Left lobe of liver (tissue), 2 donors: Measurements from ENCODE around the gene TGFB2. TPM values are rescaled to one million over a fixed set of nuclear protein-coding genes. Genes with fewer than 3 reads are reported as not detected.

Source experiments
- ATAC-seq: fragments of 200-7000 bp; cut with Tn5 transposase; one replicate; pipeline ENCODE4 v1.9.1; 2020; ENCODE audit warnings: mild to moderate bottlenecking, moderate library complexity
- DNase-seq: peaks from one replicate; pipeline ENCODE4 v3.0.0-alpha.2; 2020; ENCODE audit warnings: low spot score
- total RNA-seq: library from RNA; stranded (reverse); gene quantifications from one replicate; pipeline ENCODE4 v1.2.1, GENCODE V29; 2021
- donor health status: DM: no; HTN: no; CAD: no; lungs with moderate emphysema.
- donor health status: DM: no; HTN: yes; CAD: no.

Gene TGFB2
- total RNA-seq, 1 donor from 2014 or later = 0.20 TPM

DNA sequence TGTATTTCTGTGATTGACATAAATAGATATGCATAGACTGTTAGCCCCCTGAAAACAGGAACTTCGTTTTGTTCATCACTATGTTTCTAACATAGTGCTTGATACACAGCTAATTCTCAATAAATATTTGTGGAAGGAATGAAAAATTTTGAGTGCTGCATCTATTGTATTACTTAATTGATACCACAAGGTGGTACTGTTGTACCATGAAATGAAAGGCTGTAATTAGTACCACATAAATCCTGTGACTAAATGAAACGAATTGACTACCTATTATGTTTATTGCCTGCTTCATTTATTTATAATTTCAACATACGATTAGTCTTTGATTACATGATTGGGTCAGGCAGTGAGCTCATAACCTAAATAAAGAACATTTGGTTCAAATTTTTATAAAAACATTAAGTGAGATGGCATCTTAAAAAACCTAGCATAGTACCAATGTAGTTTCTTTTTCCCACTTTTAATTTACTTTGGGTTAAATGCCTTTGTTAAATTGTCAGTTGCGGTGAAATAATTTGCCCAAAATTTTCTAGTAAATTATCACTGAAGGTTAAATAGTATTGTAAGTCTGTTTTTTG is 15.0 kb upstream of the TGFB2 start:
- DNase-seq (no peak), ATAC-seq (peak; percentile 80)

DNA sequence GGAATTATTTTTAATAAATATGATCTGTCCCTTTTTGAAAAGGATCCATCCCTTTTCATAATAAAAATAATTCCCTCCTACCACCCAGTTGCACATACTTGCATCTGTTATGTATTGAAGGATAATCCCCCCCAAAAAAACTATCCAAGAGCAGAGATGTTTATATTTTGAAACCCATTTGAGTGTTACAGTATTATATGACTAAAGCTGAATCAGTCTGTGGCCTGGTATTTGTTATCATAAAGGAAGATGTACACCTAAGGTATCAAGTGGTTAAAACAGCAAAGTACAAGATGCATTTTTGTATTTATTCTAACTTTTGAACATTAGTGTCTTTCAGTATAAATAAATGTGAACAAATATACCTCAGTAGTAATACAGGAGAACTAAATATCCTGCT is 12.7 kb upstream of the TGFB2 start:
- no peak for ATAC-seq
- no peak for DNase-seq

DNA sequence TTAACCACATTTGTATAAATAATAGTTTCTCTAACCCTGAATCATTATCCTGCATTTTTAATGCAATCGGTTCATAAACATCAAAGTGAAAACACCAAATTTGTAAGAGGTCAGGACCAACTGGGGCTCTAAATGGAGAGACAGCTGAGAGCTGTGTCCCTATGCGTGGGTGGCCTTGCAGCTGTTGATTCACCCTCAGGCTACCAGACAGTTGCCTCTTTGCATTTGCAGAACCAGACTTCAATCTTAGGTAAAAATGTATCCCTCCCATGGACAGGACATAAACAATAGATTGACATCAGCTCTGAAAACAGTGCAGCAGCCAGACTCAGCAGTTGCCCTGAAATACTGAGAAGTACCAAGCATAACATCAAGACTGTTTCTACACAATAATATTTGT is 8.8 kb upstream of the TGFB2 start:
- no peak for ATAC-seq

DNA sequence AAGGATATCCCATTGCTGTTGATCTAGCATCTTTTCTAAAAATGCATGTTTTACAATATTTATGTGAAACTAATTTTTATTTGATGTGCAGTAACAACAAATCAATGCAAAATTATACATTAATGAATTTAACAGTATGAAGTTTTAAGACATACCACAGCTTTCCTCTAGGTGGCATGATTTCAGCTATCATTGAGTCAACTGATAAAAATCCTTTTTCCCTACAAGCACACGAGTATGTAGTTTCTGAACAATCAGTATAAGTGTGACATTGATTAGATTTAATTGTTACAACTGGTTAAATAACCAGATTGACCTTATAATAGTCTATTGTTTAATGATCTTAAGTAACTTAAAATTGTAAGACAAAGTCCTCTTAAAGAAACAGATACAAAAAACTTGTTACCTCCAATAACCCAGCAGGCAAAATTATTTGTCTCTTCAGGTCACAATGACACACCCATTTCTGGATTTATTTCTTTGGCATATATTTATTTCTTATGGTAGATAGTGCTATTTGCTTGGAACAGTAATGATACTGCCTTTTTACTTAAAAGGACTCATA is 5.8 kb upstream of the TGFB2 start:
- DNase-seq (no peak), ATAC-seq (peak; percentile 73)

More for the DNA sequence above, 8.8 kb upstream of the TGFB2 start:
- DNase-seq = no peak

DNA sequence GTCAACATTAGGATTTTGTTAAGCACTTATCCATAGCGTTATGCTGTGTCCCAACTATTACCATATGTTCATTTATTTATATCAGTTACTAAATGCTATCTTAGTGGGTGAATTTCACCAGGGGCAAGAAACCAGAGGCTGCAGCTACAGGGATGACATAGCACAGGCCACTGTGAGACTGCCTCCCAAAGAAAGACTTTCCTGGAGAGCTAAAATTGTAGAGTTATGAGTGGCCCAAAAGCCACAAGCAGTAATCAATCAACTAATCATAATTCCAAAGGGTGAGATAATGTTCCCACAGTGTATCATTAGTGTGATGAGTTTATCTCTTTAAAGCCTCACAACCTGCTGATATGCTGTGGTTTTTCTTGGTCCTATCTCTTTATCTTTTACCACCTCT is 3.8 kb upstream of the TGFB2 start:
- DNase-seq (no peak), ATAC-seq (no peak)

DNA sequence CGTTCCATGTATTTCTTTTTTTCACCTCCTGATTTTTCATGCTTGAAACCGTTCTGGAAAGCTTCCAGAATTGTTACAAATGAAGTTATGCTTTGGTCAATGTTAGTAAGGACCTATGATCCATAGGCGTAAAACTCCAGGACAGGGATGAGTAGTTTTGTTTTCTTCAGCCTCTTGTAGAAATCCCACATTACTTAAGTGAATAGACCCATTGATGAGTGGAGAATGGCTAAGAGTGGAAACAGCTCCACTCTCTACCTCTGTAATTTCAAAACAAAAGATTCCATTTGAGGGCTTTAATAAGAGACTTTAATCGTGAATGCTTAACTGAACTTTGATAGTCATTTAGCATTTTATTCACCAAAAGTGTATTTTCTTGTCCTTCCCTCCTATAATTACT is 3.0 kb upstream of the TGFB2 start:
- ATAC-seq (no peak), DNase-seq (no peak)

DNA sequence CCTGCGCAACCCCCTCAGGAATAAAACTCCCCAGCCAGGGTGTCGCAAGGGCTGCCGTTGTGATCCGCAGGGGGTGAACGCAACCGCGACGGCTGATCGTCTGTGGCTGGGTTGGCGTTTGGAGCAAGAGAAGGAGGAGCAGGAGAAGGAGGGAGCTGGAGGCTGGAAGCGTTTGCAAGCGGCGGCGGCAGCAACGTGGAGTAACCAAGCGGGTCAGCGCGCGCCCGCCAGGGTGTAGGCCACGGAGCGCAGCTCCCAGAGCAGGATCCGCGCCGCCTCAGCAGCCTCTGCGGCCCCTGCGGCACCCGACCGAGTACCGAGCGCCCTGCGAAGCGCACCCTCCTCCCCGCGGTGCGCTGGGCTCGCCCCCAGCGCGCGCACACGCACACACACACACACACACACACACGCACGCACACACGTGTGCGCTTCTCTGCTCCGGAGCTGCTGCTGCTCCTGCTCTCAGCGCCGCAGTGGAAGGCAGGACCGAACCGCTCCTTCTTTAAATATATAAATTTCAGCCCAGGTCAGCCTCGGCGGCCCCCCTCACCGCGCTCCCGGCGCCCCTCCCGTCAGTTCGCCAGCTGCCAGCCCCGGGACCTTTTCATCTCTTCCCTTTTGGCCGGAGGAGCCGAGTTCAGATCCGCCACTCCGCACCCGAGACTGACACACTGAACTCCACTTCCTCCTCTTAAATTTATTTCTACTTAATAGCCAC is 696 bp downstream of the TGFB2 start:
- DNase-seq = peak; percentile 51
- ATAC-seq = peak; percentile 89

DNA sequence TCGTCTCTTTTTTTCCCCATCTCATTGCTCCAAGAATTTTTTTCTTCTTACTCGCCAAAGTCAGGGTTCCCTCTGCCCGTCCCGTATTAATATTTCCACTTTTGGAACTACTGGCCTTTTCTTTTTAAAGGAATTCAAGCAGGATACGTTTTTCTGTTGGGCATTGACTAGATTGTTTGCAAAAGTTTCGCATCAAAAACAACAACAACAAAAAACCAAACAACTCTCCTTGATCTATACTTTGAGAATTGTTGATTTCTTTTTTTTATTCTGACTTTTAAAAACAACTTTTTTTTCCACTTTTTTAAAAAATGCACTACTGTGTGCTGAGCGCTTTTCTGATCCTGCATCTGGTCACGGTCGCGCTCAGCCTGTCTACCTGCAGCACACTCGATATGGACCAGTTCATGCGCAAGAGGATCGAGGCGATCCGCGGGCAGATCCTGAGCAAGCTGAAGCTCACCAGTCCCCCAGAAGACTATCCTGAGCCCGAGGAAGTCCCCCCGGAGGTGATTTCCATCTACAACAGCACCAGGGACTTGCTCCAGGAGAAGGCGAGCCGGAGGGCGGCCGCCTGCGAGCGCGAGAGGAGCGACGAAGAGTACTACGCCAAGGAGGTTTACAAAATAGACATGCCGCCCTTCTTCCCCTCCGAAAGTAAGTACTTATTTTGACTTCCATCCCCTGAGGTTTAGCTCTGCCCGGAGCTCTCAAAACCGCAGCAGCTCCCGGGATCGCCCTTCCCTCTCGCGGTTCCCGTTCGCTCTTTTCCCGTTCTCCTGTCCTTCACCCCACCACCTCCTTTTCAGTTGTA is 1.5 kb downstream of the TGFB2 start:
- ATAC-seq (no peak), DNase-seq (no peak)

DNA sequence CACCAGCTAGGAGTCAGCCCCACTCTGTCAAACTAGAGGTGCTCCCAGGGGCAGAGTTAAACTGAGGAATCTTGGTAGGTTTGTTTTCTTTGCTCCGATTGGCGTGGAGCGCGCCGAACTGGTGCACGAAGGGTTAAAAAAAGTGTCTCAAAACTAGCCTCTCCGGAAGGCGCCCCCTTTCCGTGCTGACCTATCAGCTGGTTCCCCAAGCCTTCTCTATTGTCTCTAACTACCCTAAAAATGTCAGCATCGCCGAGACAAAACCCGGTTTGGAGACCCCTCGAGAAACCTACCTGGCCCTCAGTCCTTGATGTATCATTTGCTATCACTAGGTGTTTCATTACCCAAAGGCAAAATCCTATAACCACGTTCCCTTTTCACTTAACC is 2.2 kb downstream of the TGFB2 start:
- no peak for DNase-seq
- no peak for ATAC-seq

DNA sequence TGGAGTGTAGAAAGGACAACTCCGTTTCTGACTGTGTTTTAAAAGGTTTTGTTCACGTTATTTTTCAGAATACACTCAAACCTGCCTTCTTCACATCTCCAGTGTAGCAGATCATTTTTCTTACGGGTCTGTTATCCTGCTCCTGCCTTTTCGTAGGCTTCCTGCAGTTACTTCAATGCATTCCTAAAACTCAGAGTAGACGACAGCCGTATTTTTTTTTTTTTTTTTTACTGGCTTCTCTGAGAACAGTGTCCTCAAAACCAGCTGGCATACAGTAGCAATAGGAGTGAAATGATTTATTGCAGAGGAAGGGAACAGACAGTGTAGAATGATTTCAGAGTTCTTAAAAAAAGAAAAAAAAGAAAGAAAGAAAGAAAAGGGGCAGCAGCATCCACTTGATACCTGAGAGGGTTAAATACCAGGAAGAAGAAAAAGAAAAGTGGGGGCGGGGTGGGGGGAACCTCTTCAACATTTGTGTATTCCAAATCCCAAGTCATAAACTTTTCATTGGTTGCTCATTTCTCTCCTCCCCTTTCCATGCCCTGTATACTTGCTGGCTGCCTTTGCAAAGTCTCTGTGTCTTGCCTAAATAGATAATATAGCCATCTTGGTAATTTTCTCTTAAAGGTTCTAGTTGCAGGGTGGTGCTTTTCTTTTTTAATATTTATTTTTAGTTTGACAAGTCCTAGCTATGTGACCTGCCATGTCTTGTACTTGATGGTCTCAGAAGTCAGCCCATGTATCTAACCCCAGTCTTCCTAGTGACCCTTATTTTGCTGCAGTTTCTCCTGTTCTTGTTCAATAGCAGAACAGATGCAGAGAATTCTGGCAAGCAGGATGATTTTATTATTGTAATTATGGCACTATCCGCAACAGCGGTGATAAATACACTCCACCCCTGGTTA is 2.8 kb downstream of the TGFB2 start:
- no peak for DNase-seq
- ATAC-seq = no peak

DNA sequence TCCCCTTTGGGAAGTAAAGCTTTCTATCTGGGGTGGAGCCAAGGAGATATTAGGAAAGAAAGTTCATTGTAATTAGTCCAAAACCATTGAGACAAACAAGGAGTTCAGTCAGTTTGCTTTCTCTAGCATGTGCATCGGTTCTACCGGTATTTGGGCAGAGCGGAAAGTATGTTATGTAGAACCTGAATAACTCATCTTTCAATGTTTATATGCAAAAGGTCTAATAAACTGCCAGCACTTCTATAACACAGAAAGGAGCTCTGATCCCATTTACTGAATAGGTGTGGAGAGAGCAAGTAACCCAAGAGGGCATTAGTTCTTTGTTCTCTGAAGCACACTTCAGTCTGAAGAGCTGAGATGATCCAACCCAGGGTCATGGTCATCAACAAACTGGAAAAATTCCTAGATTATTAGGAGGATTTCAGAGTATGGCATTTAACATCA is 3.5 kb downstream of the TGFB2 start:
- DNase-seq = no peak
- ATAC-seq = no peak

DNA sequence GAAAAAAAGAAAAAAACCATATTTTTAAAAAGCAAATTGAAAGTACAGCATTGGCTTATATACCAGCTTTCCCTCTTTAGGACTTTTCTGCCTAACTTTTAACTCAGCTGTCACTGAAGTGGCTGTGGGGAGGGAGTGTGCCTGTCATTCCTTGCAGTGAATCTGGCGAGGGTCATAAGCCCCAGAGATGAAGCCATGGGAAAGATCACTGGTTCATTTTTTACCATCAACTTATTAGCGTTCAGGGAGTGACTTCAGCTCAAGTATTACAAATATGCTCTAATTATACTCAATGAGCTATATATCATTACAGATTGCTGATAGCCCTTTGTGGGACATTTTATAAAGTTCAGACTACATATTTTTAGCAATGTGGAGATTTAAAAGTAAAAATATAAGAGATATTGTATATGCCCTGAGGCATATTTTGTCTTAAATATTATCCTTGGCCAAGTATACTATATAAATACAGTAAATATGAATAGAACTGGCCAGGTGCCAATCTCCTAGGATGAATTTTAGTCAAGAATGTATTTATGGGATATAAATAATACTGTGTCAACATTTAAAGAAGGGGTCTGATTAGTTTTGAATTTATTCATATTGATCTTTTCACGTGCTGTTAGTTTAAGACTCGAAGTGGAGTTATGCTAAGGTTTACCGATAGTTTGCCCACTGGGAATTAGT is 4.4 kb downstream of the TGFB2 start:
- DNase-seq (no peak), ATAC-seq (no peak)

DNA sequence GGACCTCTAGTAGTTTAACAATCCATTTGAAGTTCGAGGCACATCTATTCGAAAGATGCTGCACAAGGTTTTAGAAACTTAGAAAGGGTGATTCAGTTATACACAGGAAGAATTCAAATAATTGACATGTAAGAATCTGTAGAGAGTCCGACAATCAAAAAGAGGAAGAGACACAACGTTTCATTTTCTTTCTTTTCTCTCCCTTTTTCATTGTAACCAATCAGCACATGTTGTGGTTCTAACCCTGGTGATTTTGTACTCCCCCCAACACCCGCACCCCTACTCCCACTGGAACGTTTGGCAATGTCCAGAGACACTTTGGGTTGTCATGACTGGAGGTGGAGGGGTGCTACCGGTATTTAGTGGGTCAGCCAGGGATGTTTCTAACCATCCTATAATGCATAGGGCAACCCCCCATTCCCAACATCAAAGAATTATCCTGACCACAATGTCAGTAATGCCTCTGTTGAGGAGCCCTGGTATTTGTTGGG is 4.9 kb downstream of the TGFB2 start:
- ATAC-seq = no peak
- no peak for DNase-seq

DNA sequence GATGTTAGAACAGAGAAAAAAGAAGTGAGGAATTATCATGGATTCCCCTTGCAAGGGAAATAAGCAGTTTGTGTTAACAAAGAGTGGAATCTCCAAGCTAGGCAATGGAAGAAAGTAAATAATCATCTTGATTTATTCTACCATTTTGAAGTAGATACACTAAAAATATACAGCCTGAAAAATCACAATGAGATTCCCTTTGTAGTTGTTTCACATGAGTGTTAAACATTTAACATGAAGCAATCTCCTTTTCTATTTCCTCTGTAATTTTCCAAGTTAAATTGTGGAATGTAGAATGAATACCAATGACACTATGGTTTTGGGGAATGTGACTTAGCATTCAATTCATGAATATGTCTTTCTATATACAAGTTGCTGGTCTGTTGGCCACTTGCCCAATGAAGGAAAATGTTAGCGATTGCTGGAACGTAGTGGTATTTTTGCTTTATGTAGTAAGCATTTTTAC is 5.7 kb downstream of the TGFB2 start:
- no peak for ATAC-seq
- no peak for DNase-seq

DNA sequence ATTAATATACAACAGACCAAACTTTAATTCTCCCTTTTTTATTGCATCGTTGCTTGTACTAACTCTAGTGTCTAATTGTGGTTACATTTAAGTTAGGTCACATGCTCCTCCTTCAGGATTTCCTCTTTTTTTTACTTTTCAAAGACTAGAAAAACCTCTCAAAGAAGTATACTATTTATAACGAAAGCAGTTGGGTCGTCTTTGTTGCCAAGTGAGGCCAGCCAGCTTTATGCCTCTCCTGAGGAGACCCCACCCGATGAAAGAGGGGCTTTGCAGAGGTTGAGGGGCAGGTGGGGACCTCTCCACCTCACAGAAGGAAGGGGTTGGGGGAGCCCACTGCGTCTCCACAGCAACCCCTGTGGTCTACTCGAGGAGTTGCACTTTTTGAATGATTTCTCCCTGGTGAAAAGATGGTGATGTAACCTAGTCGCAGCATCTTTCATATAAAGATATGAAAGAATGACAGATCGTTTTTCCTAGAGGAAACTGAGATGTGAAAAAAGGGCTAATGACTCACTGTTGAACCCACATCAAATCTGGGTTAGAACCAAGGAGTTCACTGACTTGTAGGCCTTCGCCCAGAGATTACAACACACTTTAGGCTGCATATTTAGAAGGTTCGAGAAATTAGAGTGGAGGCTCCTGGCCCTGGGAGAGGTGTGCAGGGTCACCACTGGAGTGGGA is 6.4 kb downstream of the TGFB2 start:
- ATAC-seq (no peak), DNase-seq (no peak)

DNA sequence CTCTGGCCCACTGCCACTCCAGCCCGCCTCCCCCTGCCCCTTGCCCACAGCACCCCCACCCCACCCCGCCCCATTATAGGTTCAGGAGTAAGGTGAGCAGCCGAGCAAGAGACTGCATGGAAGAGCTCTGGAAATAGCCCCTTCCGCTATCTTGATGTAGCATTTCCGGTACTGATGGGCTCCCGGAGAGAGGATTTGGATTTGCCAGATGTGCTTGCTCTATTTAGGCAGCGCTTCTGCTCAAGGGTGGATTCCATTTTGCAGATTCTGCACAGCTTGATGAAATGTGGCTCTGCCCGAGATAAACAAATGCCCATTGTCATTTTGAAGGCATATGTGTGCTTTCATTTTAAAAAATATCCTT is 6.9 kb downstream of the TGFB2 start:
- ATAC-seq (no peak), DNase-seq (no peak)

DNA sequence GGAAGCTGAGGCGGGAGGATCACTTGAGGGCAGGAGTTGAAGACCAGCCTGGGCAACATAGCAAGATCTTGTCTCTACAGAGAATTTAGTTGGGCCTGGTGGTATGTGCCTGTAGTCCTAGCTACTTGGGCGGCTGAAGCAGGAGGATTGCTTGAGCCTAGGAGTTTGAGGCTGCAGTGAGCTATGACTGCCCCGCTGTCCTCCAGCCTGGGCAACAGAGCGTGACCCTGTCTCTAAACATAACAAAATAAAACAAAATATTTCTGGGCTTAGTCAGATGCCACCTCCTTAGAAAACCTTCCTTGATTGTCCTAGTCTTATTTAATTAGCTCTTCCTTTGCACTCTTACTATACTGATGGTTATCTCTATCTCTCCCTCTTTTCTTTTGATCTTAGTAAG is 8.5 kb downstream of the TGFB2 start:
- no peak for ATAC-seq
- DNase-seq = no peak

DNA sequence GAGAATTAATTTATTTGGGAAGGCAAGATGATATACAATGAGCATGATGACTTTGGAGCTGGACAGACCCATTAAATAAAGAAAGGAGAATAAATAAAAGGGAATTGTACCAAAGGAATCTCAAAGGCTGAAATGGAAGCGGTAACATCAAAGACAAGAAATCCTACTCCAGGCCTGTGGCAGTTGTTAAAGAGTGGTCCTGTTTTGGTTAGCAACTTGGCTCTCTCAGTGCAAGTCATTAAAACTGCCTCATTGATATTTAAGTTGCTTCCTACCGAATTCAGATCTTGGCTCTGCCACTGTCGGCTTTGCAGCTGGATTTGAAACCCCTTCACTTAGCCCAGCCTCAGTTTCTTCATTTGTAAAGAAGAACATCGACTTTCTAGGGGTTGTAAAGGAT is 10.1 kb downstream of the TGFB2 start:
- ATAC-seq = no peak
- DNase-seq = no peak

DNA sequence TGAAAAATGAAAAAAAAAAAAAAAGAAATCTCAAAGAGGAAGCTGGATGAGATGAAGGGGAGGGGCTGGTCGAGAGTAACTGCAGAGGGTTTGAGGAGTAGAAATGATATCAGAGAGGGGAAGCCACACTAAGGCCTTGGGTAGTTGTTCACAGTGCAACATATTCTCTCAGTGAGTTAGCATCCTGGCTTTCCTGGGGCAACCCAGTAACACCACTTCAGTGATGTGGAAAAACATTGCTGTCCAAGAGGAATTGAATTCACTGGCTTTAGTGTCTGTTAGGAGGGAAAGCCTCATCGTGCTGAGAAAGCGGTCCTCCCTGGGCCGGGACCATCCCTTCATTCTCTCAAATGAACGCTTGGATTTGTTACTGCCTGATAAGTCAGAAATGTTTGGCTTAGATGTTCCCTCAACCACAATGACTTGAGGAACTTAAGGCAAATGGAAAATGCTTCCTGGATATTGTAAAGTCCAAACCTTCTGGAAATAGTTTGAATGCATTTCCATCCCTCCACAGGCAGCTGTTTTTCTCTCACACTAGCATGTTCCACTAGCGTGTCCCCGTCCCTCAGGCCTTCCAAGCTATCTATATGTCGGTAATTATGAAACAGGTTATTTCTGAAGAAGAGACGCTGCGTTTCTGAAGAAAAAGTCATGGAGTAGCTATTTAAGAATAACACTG is 12.2 kb downstream of the TGFB2 start:
- no peak for DNase-seq
- ATAC-seq = no peak
